ENCODE data around the gene AATK. TPM values are rescaled to one million over a fixed set of nuclear protein-coding genes. Genes with fewer than 3 reads are reported as not detected.

The AATK gene
- total and polyA plus RNA-seq, 2 of the 13 experiments (the other 11 are each of a cell fraction or from before 2014, with no cell fraction given) = 2.9 to 8.4 TPM

GRCh38 chr17:81178136-81179091, 12.4 kb upstream of the AATK start (continued):
- TF ChIP-seq FOXA1 (IDR thresholded peaks at IDR 0.05) (no peak), FOXA1 (CRISPR knock-in tag; IDR thresholded peaks at IDR 0.05) (no peak), ATF7-NPFF (CRISPR knock-in tag; IDR thresholded peaks at IDR 0.05; ENCODE audit: low read depth) (no peak), FOXC1 (CRISPR knock-in tag; IDR thresholded peaks at IDR 0.05; ENCODE audit: borderline replicate concordance) (0 out of 2 replicates have a peak, but pooled peaks have one; percentile 16), ZNF775 (CRISPR knock-in tag; IDR thresholded peaks at IDR 0.05; ENCODE audit: borderline replicate concordance) (no peak), ZNF451 (CRISPR knock-in tag; IDR thresholded peaks at IDR 0.05) (peak; percentile 27; the same call in 1 of the 2 replicates), FUBP1 (CRISPR knock-in tag; IDR thresholded peaks at IDR 0.05; ENCODE audit: borderline replicate concordance) (no peak), ZBTB3 (CRISPR knock-in tag; IDR thresholded peaks at IDR 0.05; ENCODE audit: borderline replicate concordance, low read depth) (no peak), ZGPAT (CRISPR knock-in tag; IDR thresholded peaks at IDR 0.05) (no peak), MEF2D (CRISPR knock-in tag; IDR thresholded peaks at IDR 0.05) (0 out of 2 replicates have a peak, but pooled peaks have one; percentile 24), ZNF441 (CRISPR knock-in tag; IDR thresholded peaks at IDR 0.05; ENCODE audit: borderline replicate concordance) (no peak), POGZ (CRISPR knock-in tag; IDR thresholded peaks at IDR 0.05) (no peak), ELF4 (CRISPR knock-in tag; IDR thresholded peaks at IDR 0.05; ENCODE audit: borderline replicate concordance) (no peak), TBX3 (IDR thresholded peaks at IDR 0.05; ENCODE audit: borderline replicate concordance) (no peak), HOXD1 (CRISPR knock-in tag; IDR thresholded peaks at IDR 0.05) (no peak), SYNCRIP (IDR thresholded peaks at IDR 0.05; ENCODE audit: insufficient read depth, low read depth, low read length) (no peak), ZBTB42 (CRISPR knock-in tag; IDR thresholded peaks at IDR 0.05) (no peak), ZNF557 (CRISPR knock-in tag; IDR thresholded peaks at IDR 0.05) (no peak), ZNF740 (CRISPR knock-in tag; IDR thresholded peaks at IDR 0.05) (peak; percentile 83; the same call in 1 of the 2 replicates), FOXO1 (CRISPR knock-in tag; IDR thresholded peaks at IDR 0.05) (no peak; the same call in 1 of the 2 replicates), ZBTB44 (CRISPR knock-in tag; IDR thresholded peaks at IDR 0.05) (no peak), SOX5 (CRISPR knock-in tag; IDR thresholded peaks at IDR 0.05; ENCODE audit: borderline replicate concordance) (no peak), ZBTB2 (CRISPR knock-in tag; IDR thresholded peaks at IDR 0.05; ENCODE audit: low read depth) (no peak)

All from HepG2 (cell line).